Measurements from ENCODE around the gene MAP3K19.
"Not testable (repeated sequence)": the region's sequence is repeated elsewhere in the genome, so short reads cannot be mapped to it uniquely, and the experiment has no call there.

MAP3K19 gene

DNA sequence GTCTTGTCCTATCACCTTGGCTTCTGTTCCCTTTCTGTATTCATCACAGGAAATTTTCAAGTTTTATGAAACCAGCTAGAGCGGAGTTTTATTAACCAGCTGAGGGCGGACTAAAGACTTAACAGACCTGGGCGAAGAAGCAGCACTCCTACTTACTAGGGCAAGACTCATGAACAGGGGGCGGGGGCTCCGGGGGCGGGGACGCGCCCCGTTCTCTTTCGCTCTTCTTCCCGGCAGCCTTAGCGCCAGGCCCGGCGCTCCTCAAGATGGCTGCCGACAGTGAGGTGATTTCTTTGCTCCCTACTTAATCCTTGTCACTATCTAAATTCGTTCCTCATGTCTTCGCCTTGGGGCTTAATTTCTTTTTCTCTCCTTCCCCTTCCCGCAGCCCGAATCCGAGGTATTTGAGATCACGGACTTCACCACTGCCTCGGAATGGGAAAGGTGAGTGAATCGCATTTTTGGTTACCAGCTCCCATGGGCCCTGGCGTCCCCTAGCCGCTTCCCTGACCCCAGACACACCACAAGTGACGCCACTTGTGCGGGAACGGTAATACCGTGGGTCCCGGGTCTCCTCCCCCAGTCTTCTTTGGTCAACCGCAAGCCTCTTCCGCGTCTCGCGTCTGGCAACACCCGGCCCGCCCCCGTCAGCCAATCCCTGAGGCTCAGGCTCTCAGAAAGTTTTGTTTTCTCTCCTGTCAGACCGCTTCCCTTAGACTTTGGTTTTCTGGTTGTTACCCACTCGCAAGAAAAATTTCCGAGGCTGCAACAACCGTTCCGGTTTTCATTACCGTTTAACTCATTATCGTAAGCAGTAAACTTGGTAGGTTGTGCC lies 5.0 kb upstream of the MAP3K19 start, which contains the start of gene RAB3GAP1:
TSS of gene RAB3GAP1 (plus strand) at position 251 of the 835 bp plus-strand sequence. CDS start at position 267, 16 bp downstream.
- DNase-seq = peak; percentile 87

DNA sequence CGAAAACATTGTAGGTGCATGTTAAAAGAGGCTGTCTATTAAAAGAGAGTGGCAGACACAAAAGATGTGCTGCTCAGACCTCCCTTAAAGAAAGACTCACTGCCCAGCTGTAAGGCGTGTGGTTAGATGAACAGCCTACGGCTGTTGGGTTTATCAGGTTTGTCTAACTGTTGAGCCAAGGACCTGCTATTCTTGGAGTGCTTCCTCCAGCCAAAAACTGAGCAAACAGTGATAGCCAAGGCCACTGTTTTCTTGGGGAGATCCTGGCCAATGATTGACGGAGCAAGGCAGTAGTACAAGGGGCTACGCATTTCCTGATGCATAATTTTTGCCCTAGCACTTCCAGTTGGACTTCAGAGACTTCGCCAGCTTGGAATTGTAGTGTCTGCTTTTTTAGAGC lies 3.4 kb upstream of the MAP3K19 start:
- DNase-seq = no peak

DNA sequence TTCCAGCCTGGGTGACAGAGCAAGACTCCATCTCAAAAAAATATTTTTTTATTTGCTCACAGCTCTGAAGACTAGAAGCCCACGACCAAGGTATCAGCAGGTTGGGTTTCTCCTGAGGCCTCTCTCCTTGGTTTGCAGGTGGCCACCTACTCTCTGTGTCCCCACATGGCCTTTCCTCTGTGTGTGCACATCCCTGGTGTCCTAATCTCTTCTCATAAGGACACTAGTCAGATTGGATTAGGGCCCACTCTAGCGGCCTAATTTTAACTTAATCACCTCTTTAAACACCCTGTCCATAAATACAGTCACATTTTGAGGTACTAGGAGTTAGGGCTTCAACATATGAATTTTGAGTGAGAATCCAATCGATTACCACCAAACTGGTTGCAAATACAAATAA lies 2.9 kb upstream of the MAP3K19 start:
- DNase-seq = no peak

DNA sequence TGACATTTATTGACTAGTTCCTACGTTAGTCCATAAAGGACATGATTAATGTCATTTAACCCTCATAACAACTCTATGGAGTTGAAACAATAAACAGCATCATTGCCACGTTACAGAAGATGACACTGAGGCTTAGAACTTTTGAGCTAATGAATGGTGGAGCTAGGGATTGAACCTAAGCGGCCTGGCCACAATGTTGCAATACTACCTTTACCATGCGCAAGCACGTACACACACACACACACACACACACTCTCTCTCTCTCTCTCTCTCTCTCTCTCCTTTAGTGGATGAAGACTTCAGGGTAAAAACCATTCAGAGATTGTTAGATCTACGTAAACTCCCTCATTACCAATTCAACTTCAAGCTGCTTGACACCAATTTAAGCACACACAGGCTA lies 875 bp upstream of the MAP3K19 start:
- DNase-seq = no peak

DNA sequence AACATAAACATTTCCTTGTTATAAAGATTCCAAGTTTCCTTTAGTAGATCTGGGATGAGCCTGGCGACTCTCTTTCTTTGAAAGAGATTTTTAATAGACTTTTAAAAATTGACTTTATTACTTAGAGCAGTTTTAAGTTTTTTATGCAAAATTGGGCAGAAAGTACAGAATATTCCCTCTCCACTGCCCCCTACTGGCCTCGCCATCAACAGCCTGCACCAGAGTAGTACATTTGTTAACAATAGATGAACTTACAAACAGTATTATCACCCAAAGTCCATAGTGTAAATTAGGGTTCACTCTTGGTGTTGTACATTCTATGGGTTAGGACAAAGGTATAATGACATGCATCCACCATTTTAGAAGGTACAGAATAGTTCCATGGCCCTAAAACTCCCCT lies 3.9 kb downstream of the MAP3K19 start:
- no peak for DNase-seq

DNA sequence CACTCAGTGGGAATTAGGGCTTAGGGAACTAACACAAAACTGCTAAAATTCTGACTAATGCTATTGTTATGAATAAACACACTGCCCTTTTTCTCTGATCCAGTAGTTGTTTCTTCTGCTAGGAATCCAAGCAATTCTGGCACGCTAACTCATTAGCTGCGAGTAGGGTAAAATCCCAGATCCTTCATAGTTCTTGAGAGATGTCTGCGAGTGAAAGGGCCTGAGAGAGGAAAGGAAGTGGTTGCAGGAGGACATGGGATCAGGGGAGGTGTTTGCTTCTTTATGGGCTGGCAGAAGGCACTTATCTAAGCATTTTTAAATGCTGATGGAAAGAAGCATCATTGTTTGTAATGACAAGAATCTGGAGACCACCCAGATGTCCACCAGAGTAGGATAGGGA lies 9.4 kb downstream of the MAP3K19 start:
- DNase-seq = no peak

DNA sequence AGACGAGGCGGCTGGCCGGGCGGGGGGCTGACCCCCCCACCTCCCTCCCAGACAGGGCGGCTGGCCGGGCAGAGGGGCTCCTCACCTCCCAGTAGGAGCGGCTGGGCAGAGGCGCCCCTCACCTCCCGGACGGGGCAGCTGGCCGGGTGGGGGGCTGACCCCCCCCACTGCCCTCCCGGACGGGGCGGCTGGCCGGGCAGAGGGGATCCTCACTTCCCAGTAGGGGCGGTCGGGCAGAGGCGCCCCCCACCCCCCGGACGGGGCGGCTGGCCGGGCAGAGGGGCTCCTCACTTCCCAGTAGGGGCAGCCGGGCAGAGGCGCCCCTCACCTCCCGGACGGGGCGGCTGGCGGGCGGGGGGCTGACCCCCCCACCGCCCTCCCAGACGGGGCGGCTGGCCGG lies 14.0 kb downstream of the MAP3K19 start:
- not testable (repeated sequence) for DNase-seq

DNA sequence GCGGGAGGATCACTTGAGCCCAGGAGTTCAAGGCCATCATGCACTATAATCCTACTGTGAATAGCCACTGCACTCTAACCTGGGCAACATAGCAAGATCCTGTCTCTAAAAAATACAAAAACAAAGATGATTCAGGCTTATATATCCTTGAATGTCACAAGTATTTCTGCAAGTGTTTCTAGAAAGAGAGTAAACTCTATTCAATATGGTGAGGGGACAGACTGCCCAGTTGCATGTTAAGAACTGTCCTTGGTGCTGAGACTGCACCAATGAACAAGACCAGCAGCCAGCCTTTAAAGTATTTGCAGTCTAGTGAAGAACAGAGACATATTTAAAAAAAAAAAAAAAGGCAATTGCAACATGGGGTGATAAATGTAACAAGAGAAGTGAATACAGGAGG lies 16.4 kb downstream of the MAP3K19 start:
- DNase-seq = no peak

DNA sequence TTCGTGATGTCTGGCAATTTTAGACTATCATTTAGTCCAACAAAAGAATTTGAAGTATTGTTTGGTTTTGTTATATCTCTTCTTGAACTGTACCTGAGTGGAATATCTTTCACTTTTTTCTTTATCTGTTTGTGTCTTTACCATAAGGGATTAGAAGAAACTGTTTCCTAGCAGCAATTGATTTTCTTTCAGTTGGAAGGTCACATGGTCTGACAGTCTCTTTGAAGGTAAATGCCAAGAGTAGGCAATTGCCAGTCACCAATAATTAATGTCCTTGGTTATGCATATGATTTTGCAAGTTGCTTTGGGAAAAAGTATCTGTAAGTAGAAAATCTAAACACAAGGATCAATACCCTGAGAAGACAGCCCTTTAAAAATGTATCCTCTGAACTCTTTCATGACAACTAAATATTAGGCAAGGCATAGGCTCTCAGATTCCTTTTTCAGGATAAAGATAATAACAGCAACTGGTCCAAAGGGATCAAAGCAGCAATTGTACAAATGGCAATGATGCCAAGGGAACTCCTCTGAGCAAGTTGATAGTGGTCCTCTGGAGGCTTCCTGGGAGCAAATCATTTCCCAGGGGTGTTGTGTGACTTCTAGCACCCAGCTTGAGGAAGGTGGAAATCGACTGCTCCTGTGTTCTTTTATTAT lies 17.6 kb downstream of the MAP3K19 start:
- DNase-seq = no peak

DNA sequence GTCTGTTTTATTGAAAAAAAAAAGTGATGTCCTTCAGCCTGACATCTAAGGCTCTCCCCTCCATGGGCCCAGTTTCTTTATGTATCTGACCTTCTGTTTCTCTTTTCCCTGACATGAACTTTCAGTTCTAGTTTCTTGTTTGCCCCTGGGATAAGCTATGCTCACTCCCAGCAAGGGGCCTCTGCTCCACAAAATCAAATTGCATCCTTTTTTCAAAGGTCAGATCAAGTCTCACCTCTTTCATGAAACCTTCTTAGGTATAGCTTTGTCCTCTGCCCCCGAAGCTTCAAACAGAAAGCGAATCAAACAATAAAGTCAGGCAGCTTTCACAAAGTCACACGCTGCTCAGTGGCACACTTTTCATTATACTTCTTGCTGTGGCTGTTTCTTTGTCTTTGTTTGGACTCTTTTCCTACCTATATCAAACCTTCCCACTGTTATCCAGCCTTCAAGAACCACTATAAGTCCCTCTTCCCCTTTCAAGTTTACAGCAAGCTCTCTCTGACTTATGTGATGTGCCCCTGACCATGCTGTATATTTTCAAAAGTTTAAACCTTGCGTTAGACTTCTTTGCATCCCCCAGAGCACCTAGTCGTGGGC lies 23.3 kb downstream of the MAP3K19 start:
- no peak for DNase-seq

DNA sequence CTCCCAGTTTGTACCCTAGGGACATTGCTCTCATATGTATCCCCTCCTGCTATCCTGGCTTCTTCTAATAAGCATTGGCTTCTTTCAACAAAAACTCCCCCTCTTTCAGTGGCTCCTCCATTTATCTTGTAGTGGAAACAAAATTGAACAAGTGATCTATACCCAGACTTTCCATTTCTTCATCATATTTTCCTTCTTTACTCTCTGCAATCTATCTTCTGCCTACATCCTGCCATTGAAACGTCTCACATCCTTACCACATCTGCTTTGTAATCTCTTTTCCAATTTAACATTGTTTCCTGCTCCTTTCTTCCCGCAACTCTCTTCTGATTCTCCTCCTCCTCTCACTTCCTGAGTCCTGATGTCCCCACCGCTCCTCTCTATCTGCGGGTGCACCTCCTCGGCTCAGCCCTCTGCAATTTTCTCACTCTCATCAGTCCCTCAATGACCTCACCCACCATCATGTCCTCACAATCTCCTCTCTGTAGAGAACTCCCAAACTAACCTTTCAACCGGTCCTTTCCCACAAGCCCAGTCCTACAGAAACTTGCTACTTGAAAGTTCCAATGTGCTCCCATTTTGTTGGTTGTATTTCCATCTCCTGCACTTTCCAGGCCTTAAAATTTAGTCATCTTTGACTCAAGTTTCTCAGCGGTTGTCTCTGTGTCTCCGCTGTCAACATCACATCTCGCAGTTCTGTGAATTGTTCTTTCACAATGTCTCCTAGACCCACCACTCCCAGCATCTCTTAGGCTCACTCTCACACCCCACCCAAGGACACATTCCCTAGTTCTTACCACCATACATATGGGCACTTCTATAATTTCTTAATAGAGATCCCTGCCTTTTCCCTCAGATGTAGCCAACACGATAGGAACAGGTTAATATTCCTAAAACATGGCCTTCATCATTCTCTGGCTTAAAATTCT lies 24.0 kb downstream of the MAP3K19 start:
- DNase-seq = no peak

DNA sequence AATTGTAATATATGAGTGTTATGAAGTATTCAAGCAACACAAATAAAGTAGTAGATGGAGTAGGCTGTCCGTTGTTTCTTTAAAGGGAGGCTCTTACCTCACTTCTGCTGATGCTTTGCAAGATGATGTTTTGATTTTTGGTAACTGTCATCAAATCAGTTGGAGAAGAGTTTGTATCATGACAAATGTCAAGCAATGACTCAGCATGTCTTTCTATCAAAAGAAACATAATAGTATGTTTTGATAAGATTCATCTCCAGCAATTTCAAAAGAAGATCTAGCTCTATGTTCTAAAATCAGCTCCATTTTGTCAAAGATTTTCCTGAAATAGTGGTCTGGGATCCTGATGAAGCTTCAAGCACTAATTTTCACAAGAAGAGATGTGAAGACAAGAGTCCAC lies 25.6 kb downstream of the MAP3K19 start:
- no peak for DNase-seq

DNA sequence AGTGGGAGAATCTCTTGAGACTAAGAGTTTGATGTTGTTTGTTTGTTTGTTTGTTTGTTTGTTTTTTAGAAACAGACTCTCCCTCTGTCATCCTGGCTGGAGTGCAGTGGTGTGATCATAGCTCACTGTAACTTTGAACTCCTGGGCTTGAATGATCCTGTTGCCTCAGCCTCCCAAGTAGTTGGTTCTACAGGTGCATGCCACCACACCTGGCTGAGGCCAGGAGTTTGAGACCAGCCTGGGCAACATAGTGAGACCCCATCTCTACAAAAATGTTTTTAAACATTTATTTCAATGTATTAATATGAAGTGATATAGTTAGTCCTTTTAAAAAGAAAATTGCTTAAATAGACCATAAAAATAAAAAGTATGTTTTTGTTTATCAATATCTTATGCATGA lies 35.6 kb downstream of the MAP3K19 start:
- DNase-seq = no peak

DNA sequence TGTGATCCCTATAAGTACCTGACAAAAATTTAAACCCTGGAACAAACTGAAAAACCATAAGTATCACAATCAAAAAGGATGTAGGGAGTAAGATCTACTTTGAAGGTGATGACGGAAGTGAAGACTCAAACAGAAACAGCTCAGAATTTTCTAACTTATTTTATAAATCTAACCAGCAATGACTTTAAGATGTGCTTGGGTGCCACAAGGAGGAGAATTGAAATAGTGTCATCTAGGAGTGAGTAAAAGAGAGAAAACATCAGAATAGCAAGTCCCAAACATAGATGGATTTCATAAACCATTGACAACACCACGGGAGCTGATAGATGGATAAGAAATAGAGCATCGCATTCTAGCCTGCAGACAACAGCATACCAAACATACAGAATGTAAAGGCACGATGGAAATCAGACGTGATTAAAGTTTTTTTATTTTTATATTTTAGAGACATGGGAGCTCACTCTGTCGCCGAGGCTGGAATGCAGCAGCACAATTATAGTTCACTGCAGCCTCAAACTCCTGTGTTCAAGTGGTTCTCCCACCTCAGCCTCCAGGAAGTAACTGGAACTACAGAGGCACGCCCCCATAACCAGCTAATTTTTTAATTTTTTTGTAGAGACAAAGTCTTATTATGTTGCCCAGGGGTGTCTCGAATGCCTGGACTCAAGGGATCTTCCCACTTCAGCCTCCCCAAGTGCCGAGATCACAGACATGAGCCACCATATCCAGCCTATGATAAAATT lies 36.9 kb downstream of the MAP3K19 start:
- no peak for DNase-seq

DNA sequence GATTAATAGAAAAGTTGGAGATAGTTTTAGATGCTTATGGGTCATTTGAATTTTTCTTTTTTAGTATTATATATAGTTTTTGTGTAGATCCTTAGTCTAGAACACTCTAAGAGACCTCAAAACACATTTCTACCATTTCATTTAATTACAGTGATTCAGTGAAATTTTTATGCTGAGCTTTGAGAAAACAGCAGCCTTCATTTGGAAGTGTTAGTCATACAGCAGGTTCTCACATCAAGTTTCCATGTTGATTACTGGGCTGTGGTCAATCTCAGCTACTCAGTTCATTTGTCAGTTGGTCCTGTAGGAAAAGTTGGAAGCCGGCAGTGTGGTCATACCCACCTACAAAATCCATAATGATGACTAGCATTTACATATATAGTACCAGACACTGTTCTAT lies 37.9 kb downstream of the MAP3K19 start:
- DNase-seq = no peak

DNA sequence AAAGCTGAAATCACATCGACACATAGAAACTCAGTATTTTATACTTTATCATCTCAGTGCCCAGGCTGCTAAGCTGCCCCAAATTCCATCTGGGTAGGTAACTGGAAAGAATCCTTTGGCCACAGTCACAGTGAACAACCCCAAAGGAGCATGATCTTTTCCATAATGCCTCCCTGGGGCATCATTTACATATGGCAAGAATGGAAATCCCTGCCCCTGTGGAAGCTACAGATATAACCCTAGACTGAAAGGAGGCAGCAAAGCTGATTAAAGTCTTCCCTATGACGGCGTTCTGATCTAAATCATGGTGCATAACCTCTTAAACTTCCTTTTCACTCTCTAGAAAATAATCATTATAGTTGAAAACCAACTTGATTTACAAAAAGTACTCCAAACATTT lies 41.5 kb downstream of the MAP3K19 start:
- DNase-seq = no peak

DNA sequence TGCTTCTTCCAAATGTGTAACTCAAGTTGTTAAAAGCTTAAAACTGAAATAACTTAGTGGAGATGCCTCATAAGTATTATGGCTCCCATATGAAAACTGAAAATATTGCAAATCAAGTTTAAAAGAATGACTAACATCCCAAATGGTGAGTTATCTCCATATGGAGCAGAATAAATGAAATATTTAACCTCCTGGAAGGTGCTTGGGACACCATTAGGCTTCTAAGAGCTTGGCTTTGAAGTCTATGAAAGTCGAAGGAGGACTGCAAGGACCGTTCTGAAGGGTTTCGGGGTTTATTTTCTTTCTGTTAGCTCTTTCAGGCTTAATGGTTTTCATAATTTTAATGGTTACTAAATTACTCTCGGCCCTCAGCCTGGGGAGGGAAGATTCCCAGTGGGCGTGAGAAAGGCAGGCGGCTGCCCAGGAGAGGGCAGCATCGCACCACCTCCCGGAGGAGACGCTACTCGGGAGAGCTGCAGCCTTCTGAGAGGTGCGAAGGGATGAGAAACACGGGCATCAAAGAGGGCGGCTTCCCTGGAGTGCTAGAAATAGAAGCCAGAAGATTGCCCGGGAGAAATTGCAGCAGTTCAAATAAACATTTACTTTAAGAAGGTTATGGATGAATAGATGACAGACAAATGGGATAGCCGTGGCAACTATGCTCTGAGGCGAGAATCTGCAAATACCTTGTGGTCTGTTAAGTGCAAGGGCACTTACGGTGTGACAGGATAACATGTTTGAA lies 43.1 kb downstream of the MAP3K19 start:
- DNase-seq = peak; percentile 77

DNA sequence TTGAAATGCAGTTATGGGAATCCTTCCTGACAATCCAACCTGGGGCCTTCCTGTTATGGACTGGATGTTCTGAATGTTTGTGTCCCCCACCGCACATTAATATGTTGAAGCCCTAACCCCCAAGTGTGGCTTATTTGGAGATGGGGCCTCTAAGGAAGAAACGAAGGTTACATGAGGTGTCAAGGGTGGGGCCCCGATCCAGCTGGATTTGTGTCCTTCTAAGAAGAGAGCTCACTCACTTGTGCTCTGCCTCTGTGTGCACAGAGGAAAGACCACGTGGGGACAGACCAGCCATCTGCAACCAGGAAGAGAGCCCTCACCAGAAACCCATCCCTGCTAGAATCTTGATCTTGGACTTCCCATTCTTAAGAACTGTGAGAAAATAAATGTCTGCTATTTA lies 44.4 kb downstream of the MAP3K19 start:
- no peak for DNase-seq

DNA sequence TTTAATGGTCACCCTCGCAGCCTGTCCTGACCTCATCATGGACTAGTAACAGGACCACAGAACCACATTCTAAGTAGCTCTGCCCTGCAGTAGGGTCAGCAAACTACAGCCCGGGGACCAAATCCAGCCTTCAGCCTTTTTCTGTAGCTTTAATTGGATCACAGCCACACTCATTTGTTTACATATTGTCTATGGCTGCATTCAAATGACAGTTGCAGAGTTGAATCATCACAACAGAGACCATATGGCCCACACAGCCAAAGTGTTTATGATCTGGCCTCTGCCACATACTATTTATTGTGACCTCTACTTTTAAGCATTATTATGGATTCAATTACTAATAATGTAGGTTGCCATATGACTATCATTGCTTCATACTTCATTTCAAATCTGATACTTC lies 47.7 kb downstream of the MAP3K19 start:
- no peak for DNase-seq

DNA sequence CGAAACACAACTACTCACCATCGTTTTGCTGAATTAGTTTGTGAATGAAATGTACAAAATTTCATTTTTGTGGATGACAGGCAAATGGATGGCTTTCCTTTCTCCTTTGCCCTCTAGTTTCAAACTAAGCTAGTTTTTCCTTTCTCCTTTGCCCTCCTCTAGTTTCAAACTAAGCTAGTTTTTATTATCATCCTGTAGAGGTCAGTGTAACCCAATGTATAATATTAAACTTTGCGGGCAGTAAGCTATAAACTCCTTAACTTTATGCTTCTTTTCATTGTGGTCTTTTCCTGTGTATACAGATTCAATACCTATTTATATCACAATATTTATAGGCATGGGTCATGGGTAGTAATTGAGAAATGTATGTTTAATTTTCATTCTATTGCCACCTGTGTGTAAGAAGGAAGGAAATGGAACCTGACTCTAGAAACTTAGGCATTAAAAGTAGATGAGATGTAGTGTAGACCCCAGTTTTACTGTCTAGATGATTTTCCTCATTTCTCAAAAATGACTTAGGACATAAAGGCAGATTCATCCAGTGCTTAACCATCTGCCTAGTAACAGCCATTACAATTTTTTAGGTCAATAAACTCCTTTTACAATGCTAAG lies 58.1 kb downstream of the MAP3K19 start:
- peak; percentile 68 for DNase-seq

DNA sequence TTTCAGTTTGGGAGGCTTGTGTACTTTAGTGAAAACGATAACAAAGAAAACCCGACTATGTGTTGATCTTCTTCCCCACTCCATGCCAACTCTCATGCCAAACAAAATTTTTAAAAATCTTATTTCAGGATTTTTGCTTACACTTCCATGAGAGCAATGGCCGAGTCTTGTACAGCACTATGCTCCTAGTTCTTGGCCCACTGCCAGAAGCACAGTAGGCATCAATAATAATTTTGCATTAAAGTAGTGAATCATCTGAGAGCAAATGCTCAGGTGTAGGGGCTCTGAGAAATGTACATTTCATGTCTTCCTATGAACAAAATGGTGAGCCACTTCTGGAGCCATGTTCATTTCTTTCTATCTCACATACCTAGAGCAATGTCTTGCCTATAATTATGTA lies 62.2 kb downstream of the MAP3K19 start:
- DNase-seq = peak; percentile 51
